Fibroblast of villous mesenchyme (primary cell): ENCODE data around the gene CEACAM6. TPM values are rescaled to one million over a fixed set of nuclear protein-coding genes. Genes with fewer than 3 reads are reported as not detected.

Experiments used
- DNase-seq: peaks from one replicate; pipeline ENCODE4 v3.0.0-alpha.2; 2010; ENCODE audit warnings: low read depth
- H3K4me3 ChIP-seq: 2 replicates; pipeline ENCODE4 v1.5.1; 2011; ENCODE audit warnings: low read depth, mild to moderate bottlenecking, low read length
- total RNA-seq: library from RNA; depleted of rRNA; stranded (reverse); fragments of >200 nt; gene quantifications from 2 replicates; pipeline ENCODE4 v1.2.3, GENCODE V29; 2012
- TF ChIP-seq, protein P1 (sequence below): IDR thresholded peaks from 2 replicates; pipeline ENCODE4 v1.5.1; 2012; ENCODE audit warnings: low read depth, mild to moderate bottlenecking, low read length; ENCODE audit not compliant: insufficient read depth

CEACAM6 gene
- total RNA-seq, 1 donor: not detected

DNA sequence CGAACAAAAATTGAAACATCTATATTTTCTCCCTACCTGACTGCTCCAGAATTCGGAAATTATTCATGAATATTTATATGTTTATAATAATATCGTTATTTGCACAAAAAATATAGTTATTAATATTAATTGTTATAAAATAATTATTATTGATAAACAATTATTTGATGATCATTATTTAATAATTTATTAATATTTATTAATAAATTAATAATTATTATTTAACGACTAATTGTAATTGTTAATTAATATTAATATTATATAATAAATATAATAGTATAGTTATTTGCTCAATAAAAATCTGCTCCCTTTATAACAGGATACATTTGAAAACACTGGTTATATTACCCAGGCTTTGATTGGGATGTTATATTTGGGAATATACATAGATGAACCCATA, 14.3 kb downstream of the CEACAM6 start:
- DNase-seq: no peak
- TF ChIP-seq, protein P1, sequence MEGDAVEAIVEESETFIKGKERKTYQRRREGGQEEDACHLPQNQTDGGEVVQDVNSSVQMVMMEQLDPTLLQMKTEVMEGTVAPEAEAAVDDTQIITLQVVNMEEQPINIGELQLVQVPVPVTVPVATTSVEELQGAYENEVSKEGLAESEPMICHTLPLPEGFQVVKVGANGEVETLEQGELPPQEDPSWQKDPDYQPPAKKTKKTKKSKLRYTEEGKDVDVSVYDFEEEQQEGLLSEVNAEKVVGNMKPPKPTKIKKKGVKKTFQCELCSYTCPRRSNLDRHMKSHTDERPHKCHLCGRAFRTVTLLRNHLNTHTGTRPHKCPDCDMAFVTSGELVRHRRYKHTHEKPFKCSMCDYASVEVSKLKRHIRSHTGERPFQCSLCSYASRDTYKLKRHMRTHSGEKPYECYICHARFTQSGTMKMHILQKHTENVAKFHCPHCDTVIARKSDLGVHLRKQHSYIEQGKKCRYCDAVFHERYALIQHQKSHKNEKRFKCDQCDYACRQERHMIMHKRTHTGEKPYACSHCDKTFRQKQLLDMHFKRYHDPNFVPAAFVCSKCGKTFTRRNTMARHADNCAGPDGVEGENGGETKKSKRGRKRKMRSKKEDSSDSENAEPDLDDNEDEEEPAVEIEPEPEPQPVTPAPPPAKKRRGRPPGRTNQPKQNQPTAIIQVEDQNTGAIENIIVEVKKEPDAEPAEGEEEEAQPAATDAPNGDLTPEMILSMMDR: no peak
- no peak overlapping the region for H3K4me3 ChIP-seq

DNA sequence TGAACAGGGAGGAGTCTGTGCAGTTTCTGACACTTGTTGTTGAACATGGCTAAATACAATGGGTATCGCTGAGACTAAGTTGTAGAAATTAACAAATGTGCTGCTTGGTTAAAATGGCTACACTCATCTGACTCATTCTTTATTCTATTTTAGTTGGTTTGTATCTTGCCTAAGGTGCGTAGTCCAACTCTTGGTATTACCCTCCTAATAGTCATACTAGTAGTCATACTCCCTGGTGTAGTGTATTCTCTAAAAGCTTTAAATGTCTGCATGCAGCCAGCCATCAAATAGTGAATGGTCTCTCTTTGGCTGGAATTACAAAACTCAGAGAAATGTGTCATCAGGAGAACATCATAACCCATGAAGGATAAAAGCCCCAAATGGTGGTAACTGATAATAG, 16.1 kb downstream of the CEACAM6 start:
- no peak for DNase-seq
- no peak overlapping the region for H3K4me3 ChIP-seq
- TF ChIP-seq, protein P1: no peak

DNA sequence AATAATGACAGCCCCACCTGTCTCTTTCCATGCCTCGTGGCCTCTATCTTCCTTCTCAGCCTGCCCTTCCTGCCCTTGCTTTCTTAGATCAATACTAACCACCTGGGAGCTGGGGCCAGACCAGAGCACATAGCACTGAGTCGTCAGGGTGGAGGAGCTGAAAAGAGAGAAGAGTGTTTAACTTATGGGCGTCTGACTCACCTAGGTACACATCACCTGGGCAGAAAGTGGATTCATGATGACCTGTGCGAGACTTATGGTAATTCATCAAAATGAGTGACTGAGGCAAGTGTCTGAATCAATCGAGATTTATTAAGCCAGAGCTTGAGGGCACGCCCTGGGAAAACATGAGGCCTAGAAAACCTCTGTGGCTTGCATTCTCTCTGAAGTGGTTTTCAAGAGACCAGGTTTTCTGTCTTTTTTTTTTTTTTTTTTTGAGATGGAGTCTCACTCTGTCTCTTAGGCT, 19.2 kb downstream of the CEACAM6 start:
- DNase-seq: no peak
- TF ChIP-seq, protein P1: no peak
- H3K4me3 ChIP-seq: no peak overlapping the region

DNA sequence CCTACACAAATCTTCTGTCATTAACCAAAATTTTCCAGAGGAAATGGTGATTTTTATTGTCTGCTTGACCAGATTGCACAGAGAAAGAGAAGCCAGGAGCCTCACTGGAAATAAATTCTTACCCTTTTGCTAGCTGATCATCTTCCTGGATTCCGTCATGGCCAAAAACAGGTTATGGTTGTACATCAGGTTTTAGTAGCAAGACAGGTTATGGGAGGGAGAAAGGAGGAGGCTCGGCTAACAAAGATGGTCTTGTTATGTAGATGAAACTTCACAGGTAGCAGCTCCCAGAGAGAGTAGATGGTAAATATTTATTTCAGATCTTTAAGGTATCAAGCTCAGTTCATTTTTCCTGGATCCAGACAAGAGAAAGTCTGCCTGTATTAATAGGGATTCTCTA, 21.4 kb downstream of the CEACAM6 start:
- TF ChIP-seq, protein P1: no peak
- no peak overlapping the region for H3K4me3 ChIP-seq
- no peak for DNase-seq

DNA sequence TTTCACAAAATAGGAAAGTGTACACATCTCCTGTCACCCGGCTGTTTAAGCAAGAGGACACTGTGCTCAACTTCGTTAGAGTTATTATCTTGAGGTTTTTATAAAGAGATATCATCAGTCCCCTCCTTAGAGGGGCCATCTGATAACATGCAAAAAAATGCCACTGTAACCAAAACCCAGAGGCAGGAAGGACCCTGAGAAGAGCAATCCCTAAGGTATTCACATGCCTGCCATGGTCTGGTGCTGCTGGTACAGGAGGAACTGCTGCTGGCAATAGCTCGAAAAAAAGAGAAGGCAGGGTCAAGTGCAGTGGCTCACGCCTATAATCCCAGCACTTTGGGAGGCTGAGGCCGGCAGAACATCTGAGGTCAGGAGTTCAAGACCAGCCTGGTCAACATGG, 28.3 kb downstream of the CEACAM6 start:
- no peak for DNase-seq
- TF ChIP-seq, protein P1: no peak
- no peak overlapping the region for H3K4me3 ChIP-seq

DNA sequence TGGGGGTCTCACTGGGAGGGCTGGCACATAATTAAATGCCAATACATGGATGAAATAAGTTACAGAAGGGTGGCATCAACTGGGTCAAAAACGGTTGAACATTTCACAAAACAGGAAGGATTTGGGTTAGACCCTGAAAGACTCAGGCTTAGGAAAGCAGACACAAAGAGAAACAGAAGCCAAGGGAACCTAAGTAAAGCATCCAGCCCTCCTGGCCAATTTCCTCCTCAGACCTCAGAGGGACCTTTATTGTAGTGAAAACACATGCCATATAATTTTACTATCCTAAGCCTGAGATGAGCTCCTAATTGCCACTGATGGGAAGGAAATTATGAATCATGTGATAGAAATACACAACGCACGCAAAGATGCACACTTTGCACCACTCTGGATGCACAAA, 29.0 kb downstream of the CEACAM6 start:
- no peak overlapping the region for H3K4me3 ChIP-seq
- no peak for DNase-seq
- TF ChIP-seq, protein P1: no peak

DNA sequence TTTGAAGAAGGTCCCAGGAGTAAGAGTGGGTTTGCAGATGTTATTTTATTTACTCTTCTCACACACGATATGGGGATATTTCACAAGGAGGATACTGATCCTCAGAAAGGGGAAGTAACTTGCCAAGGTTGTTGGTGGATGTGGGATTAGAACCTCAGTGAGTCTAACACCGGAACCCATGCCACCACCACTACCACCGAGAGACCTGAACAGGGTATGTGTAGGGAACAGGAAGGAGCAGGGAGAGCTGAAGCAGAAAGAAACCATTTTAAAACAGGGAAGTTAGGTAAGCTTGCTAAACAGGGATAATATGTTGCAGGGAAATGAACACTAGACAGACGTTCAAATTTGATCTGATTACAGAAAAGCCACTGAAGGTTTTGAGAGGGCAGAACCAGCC, 29.4 kb downstream of the CEACAM6 start:
- no peak overlapping the region for H3K4me3 ChIP-seq

More for the DNA sequence above, 29.4 kb downstream of the CEACAM6 start:
- no peak for DNase-seq
- TF ChIP-seq, protein P1: no peak
